HEK293 (cell line): ENCODE measurements around the gene TTL.

Experiments used
- CTCF ChIP-seq: fragments of 450-650 bp; formaldehyde crosslinking; IDR thresholded peaks from 2 replicates; pipeline ENCODE4 v1.5.1; 2016; ENCODE audit warnings: missing biosample characterization, missing genetic modification characterization
- GLI2 ChIP-seq: fragments of 450-650 bp; formaldehyde crosslinking; IDR thresholded peaks from 2 replicates; pipeline ENCODE4; 2017; ENCODE audit warnings: missing biosample characterization, missing genetic modification characterization, low read depth, borderline replicate concordance
- HIC1 ChIP-seq: fragments of 450-650 bp; formaldehyde crosslinking; IDR thresholded peaks from 2 replicates; pipeline ENCODE4 v1.5.1; 2016; ENCODE audit warnings: missing biosample characterization, missing genetic modification characterization
- IKZF3 ChIP-seq: fragments of 450-650 bp; IDR thresholded peaks from 2 replicates; pipeline ENCODE4 v1.5.0; 2018; ENCODE audit warnings: missing biosample characterization, mild to moderate bottlenecking, missing genetic modification characterization, moderate library complexity
- KLF10 ChIP-seq: fragments of 450-650 bp; IDR thresholded peaks from 2 replicates; pipeline ENCODE4 v1.5.1; 2018; ENCODE audit warnings: missing biosample characterization, mild to moderate bottlenecking, missing genetic modification characterization
- KLF9 ChIP-seq: fragments of 450-650 bp; formaldehyde crosslinking; IDR thresholded peaks from 2 replicates; pipeline ENCODE4 v1.5.1; 2016; ENCODE audit warnings: missing biosample characterization, missing genetic modification characterization, low read depth
- OVOL3 ChIP-seq: fragments of 450-650 bp; formaldehyde crosslinking; IDR thresholded peaks from 2 replicates; pipeline ENCODE4 v1.5.1; 2016; ENCODE audit warnings: missing biosample characterization, missing genetic modification characterization
- PATZ1 ChIP-seq: fragments of 450-650 bp; formaldehyde crosslinking; IDR thresholded peaks from 2 replicates; pipeline ENCODE4 v1.5.1; 2016; ENCODE audit warnings: missing biosample characterization, missing genetic modification characterization
- PBX3 ChIP-seq: sonication (generic); formaldehyde crosslinking; IDR thresholded peaks from 2 replicates; pipeline ENCODE4 v1.8.1; 2022; ENCODE audit warnings: mild to moderate bottlenecking, moderate library complexity, missing genetic modification reagents
- SP3 ChIP-seq: fragments of 450-650 bp; formaldehyde crosslinking; IDR thresholded peaks from 2 replicates; pipeline ENCODE4 v1.5.1; 2016; ENCODE audit warnings: missing biosample characterization, missing genetic modification characterization
- ZBTB17 ChIP-seq: fragments of 450-650 bp; formaldehyde crosslinking; IDR thresholded peaks from 2 replicates; pipeline ENCODE4 v1.5.1; 2016; ENCODE audit warnings: missing biosample characterization, missing genetic modification characterization
- ZFP3 ChIP-seq: fragments of 450-650 bp; formaldehyde crosslinking; IDR thresholded peaks from 2 replicates; pipeline ENCODE4 v1.5.1; 2016; ENCODE audit warnings: low read depth, missing biosample characterization, missing genetic modification characterization
- ZFP37 ChIP-seq: fragments of 450-650 bp; formaldehyde crosslinking; IDR thresholded peaks from 2 replicates; pipeline ENCODE4 v1.5.1; 2016; ENCODE audit warnings: missing biosample characterization, missing genetic modification characterization
- ZNF302 ChIP-seq: fragments of 450-650 bp; formaldehyde crosslinking; IDR thresholded peaks from 2 replicates; pipeline ENCODE4 v1.5.1; 2016; ENCODE audit warnings: missing biosample characterization, missing genetic modification characterization, low read depth
- ZNF37A ChIP-seq: fragments of 450-650 bp; IDR thresholded peaks from 2 replicates; pipeline ENCODE4 v1.5.1; 2018; ENCODE audit warnings: missing biosample characterization, missing genetic modification characterization
- ZNF510 ChIP-seq: fragments of 450-650 bp; formaldehyde crosslinking; IDR thresholded peaks from 2 replicates; pipeline ENCODE4 v1.5.1; 2018; ENCODE audit warnings: mild to moderate bottlenecking, missing genetic modification characterization, missing biosample characterization; ENCODE audit not compliant: insufficient replicate concordance
- ZNF555 ChIP-seq: fragments of 450-650 bp; formaldehyde crosslinking; conservative IDR thresholded peaks from 2 replicates; pipeline ENCODE4 v1.5.1; 2017; ENCODE audit warnings: missing biosample characterization, mild to moderate bottlenecking, missing genetic modification characterization, inconsistent platforms
- ZNF558 ChIP-seq: fragments of 450-650 bp; formaldehyde crosslinking; IDR thresholded peaks from 2 replicates; pipeline ENCODE4 v1.5.1; 2016; ENCODE audit warnings: missing biosample characterization, missing genetic modification characterization
- ZNF629 ChIP-seq: fragments of 450-650 bp; formaldehyde crosslinking; IDR thresholded peaks from 2 replicates; pipeline ENCODE4 v1.5.1; 2017; ENCODE audit warnings: missing biosample characterization, missing genetic modification characterization
- ZNF654 ChIP-seq: fragments of 450-650 bp; formaldehyde crosslinking; IDR thresholded peaks from 2 replicates; pipeline ENCODE4 v1.5.1; 2016; ENCODE audit warnings: low read depth, missing biosample characterization, missing genetic modification characterization
- ZNF707 ChIP-seq: fragments of 450-650 bp; formaldehyde crosslinking; IDR thresholded peaks from 2 replicates; pipeline ENCODE4 v1.5.1; 2016; ENCODE audit warnings: missing biosample characterization, missing genetic modification characterization
- ZNF768 ChIP-seq: fragments of 450-650 bp; formaldehyde crosslinking; IDR thresholded peaks from 2 replicates; pipeline ENCODE4 v1.5.1; 2018; ENCODE audit warnings: missing biosample characterization, mild to moderate bottlenecking, missing genetic modification characterization
- ZXDB ChIP-seq: fragments of 450-650 bp; formaldehyde crosslinking; IDR thresholded peaks from 2 replicates; pipeline ENCODE4 v1.5.1; 2016; ENCODE audit warnings: missing biosample characterization, missing genetic modification characterization

TTL gene

GRCh38 chr2:112481050-112481527, 867 bp upstream of the TTL start (continued):
- TF ChIP-seq HIC1 = peak; percentile 17; the same call in 1 of the 2 replicates
- no peak for TF ChIP-seq ZNF768
- no peak for TF ChIP-seq GLI2 (tag by site-specific recombination)
- TF ChIP-seq ZNF37A (tag by site-specific recombination) = no peak
- no peak for TF ChIP-seq ZNF555
- no peak for TF ChIP-seq ZNF558 (tag by site-specific recombination)
- no peak for TF ChIP-seq SP3
- TF ChIP-seq ZXDB (tag by site-specific recombination) = peak; percentile 92
- TF ChIP-seq CTCF (tag by site-specific recombination) = peak; percentile 81
- no peak for TF ChIP-seq ZNF302
- TF ChIP-seq PBX3 (CRISPR knock-in tag) = 0 out of 2 replicates have a peak, but pooled peaks have one; percentile 27
- peak; percentile 56 for TF ChIP-seq ZNF654 (tag by site-specific recombination)
- TF ChIP-seq ZBTB17 (tag by site-specific recombination) = peak; percentile 67; the same call in 1 of the 2 replicates
- no peak for TF ChIP-seq ZFP3
- no peak for TF ChIP-seq KLF9 (tag by site-specific recombination)
- no peak for TF ChIP-seq KLF10 (tag by site-specific recombination)
- TF ChIP-seq PATZ1 (tag by site-specific recombination) = 0 out of 2 replicates have a peak, but pooled peaks have one; percentile 10
- TF ChIP-seq OVOL3 = no peak
- peak; percentile 47 for TF ChIP-seq IKZF3 (tag by site-specific recombination)
- no peak for TF ChIP-seq ZFP37 (tag by site-specific recombination)
- no peak for TF ChIP-seq ZNF707 (tag by site-specific recombination)
- TF ChIP-seq ZNF510 (tag by site-specific recombination) = no peak
- TF ChIP-seq ZNF629 (tag by site-specific recombination) = 0 out of 2 replicates have a peak, but pooled peaks have one; percentile 38
